ENCODE measurements around the gene SYT2. TPM values are rescaled to one million over a fixed set of nuclear protein-coding genes. Genes with fewer than 3 reads are reported as not detected.
A peak's percentile ranks its signal among the peaks of the same experiment; 100 is the strongest.

The SYT2 gene
- total RNA-seq, 1 donor from 2014 or later = not detected

- DNase-seq (ENCODE audit: low spot score in 2 of 2) = no peak
- H3K4me3 ChIP-seq = no peak overlapping the region
- H3K4me1 ChIP-seq = peaks cover 14 to 46% of the 10 kb centered on the region in 2 donors
- H3K27me3 ChIP-seq = no peaks in the 10 kb centered on the region
- H3K27ac ChIP-seq = peak overlapping the region; percentile 36 to 55
- intact Hi-C loops (cut with DNase I) = loop anchor here (10.0 kb wide), 1 partner anchor 376 kb away; no protein-coding TSS in a partner anchor
- peaks cover 41 to 56% of the 10 kb centered on the region in 2 donors for H3K36me3 ChIP-seq
- no peaks in the 10 kb centered on the region for H3K9me3 ChIP-seq
- TF ChIP-seq CTCF (IDR thresholded peaks at IDR 0.05) = no peak
Observed at GRCh38 chr1:202580619-202581018, 129.6 kb downstream of the SYT2 start.

GRCh38 chr1:202579806-202580205 is 130.4 kb downstream of the SYT2 start:
- no peak for TF ChIP-seq CTCF (IDR thresholded peaks at IDR 0.05)
- Histone ChIP-seq H3K4me1 (peaks cover 14 to 45% of the 10 kb centered on the region in 2 donors), H3K27me3 (no peaks in the 10 kb centered on the region), H3K36me3 (peaks cover 49 to 60% of the 10 kb centered on the region in 2 donors), H3K4me3 (no peak overlapping the region), H3K9me3 (no peaks in the 10 kb centered on the region), H3K27ac (peak overlapping the region; percentile 36 to 55)
- intact Hi-C loops (cut with DNase I) = loop anchor here (10.0 kb wide), 1 partner anchor 375 kb away; no protein-coding TSS in a partner anchor
- no peak for DNase-seq (ENCODE audit: low spot score in 2 of 2)

- Histone ChIP-seq H3K36me3 (peaks cover 50 to 60% of the 10 kb centered on the region in 2 donors), H3K4me1 (peaks cover 14 to 51% of the 10 kb centered on the region in 2 donors), H3K27ac (peak overlapping the region; percentile 36 to 55), H3K9me3 (no peaks in the 10 kb centered on the region), H3K4me3 (no peak overlapping the region), H3K27me3 (no peaks in the 10 kb centered on the region)
- DNase-seq (ENCODE audit: low spot score in 2 of 2) = no peak
- intact Hi-C loops (cut with DNase I) = no loop called here
- TF ChIP-seq CTCF (IDR thresholded peaks at IDR 0.05) = no peak
Observed at GRCh38 chr1:202578565-202578964, 131.7 kb downstream of the SYT2 start.

- intact Hi-C loops (cut with DNase I) = no loop called here
Observed at GRCh38 chr1:202578001-202578504, 132.2 kb downstream of the SYT2 start.

GRCh38 chr1:202577381-202577780 is 132.9 kb downstream of the SYT2 start:
- Histone ChIP-seq H3K27me3 (no peaks in the 10 kb centered on the region), H3K36me3 (peaks cover 59 to 60% of the 10 kb centered on the region in 2 donors), H3K27ac (peak overlapping the region; percentile 36 to 55), H3K9me3 (no peaks in the 10 kb centered on the region), H3K4me1 (peaks cover 14 to 54% of the 10 kb centered on the region in 2 donors), H3K4me3 (no peak overlapping the region)
- intact Hi-C loops (cut with DNase I) = no loop called here
- DNase-seq (ENCODE audit: low spot score in 2 of 2) = no peak
- no peak for TF ChIP-seq CTCF (IDR thresholded peaks at IDR 0.05)

More at GRCh38 chr1:202578001-202578504, 132.2 kb downstream of the SYT2 start:
- TF ChIP-seq CTCF (IDR thresholded peaks at IDR 0.05) = no peak
- Histone ChIP-seq H3K36me3 (peaks cover 54 to 60% of the 10 kb centered on the region in 2 donors), H3K27me3 (no peaks in the 10 kb centered on the region), H3K9me3 (no peaks in the 10 kb centered on the region), H3K27ac (peak overlapping the region; percentile 36 to 55), H3K4me3 (no peak overlapping the region), H3K4me1 (peaks cover 14 to 51% of the 10 kb centered on the region in 2 donors)
- DNase-seq (ENCODE audit: low spot score in 2 of 2) = no peak

All from ascending aorta (tissue), 2 donors.